GM15510 (cell line): ENCODE results near the gene KRT77.

Experiments
- POLR2A ChIP-seq: IDR thresholded peaks from 3 replicates; pipeline ENCODE4 v1.6.1; 2011; ENCODE audit warnings: borderline replicate concordance; ENCODE audit not compliant: insufficient read length; ENCODE audit errors: extremely low read depth

The KRT77 gene

GRCh38 chr12:52703424-52703823 is at the start of gene KRT77:
Gene KRT77, minus strand, starts transcription at chr12:52703524. Its CDS starts 90 bp downstream, at chr12:52703434.
- no peak for TF ChIP-seq POLR2A

DNA sequence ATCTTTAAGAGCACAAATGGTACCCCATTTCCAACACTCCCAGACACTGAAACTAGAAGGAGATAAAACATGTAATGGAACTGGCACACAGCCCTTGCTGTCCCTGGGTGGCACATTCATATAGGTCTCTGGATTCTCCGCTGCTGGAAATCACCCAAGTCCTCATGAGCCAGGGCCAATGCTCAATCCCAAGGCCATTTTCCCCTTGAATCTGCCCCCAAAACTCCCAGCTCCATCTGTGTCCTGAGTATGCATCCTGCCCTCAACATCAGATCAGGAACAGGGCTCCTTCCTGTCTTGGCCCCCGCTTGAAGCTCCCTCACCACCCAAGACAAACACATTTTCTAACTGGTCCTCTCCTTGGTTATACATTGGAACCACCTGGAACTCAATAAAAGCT is 49.2 kb upstream of the KRT77 start:
- TF ChIP-seq POLR2A = no peak

GRCh38 chr12:52751795-52752194 is 48.5 kb upstream of the KRT77 start:
- no peak for TF ChIP-seq POLR2A

- no peak for TF ChIP-seq POLR2A
Observed at GRCh38 chr12:52749827-52750226, 46.5 kb upstream of the KRT77 start.

- TF ChIP-seq POLR2A = no peak
Observed at GRCh38 chr12:52748578-52748977, 45.3 kb upstream of the KRT77 start.

DNA sequence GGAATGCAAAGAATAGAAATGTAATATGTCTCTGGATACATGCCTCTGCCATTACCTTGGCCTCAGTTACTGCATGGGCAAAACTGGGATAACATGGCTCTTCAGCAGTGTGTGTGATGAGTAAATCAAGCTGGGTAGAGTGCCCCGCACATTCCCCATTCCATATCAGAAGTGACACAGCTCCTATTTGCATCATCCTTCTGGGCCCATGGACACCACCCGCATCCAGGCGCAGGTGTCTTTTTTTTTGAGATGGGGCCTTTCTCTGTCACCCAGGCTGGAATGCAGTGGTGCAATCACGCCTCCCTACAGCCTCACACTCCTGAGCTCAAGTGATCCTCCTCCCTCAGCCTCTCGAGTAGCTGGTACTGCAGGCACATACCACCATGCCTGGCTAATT is 42.2 kb upstream of the KRT77 start:
- TF ChIP-seq POLR2A = no peak

DNA sequence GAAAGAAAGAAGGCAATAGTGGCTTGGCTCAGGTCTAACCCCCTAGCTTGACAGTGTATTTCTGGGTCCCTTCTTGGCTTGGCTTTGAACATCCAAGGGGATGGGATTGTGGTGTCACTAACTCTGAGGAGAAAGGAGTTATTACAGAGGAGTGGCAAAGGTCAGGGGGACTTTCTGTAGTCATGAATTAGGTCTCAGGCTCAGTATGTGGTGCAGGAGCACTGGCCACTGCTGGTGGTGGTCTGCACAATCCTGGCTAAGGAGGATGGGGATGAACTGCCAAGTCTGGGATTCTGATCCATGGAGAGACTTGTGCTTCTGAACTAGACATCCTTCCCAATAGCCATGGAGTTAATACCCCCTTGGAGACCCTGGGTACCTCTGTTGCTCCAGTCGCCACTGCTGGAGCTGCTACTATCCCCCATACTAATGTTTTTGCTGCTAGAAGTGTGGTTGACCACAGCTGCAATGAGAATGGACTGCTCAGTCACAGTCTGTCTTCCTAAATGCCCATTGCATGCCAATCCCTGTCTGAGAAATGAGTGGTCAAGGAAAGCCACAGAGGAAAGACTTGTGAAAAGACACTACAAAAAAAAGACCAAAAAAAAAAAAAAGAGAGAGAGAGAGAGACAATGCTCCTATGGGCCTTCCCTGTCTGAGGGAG is 41.3 kb upstream of the KRT77 start:
- TF ChIP-seq POLR2A = no peak

GRCh38 chr12:52742822-52743457 is 39.6 kb upstream of the KRT77 start:
- TF ChIP-seq POLR2A = no peak

GRCh38 chr12:52742196-52742580 is 38.9 kb upstream of the KRT77 start:
- no peak for TF ChIP-seq POLR2A

GRCh38 chr12:52741375-52742195 is 38.3 kb upstream of the KRT77 start:
- no peak for TF ChIP-seq POLR2A

GRCh38 chr12:52740584-52740983 is 37.3 kb upstream of the KRT77 start:
- no peak for TF ChIP-seq POLR2A

- TF ChIP-seq POLR2A = no peak
Observed at GRCh38 chr12:52739963-52740362, 36.6 kb upstream of the KRT77 start.

- no peak for TF ChIP-seq POLR2A
Observed at GRCh38 chr12:52735816-52736632, 32.7 kb upstream of the KRT77 start.

- no peak for TF ChIP-seq POLR2A
Observed at GRCh38 chr12:52735106-52735505, 31.8 kb upstream of the KRT77 start.

DNA sequence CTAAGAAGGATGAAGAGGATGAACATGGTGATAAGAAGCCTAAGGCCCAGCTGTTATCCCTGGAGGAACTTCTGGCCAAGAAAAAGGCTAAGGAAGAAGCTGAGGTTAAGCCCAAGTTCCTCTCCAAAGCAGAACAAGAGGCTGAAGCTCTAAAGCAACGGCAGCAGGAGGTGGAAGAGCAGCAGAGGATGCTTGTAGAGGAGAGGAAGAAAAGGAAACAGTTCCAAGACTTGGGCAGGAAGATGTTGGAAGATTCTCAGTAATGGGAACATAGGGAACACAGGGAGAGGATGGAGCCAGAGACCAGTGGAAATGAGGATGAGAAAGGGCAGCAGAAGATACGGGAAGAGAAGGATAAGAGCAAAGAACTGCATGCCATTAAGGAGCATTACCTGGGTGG is 27.5 kb upstream of the KRT77 start:
- no peak for TF ChIP-seq POLR2A

DNA sequence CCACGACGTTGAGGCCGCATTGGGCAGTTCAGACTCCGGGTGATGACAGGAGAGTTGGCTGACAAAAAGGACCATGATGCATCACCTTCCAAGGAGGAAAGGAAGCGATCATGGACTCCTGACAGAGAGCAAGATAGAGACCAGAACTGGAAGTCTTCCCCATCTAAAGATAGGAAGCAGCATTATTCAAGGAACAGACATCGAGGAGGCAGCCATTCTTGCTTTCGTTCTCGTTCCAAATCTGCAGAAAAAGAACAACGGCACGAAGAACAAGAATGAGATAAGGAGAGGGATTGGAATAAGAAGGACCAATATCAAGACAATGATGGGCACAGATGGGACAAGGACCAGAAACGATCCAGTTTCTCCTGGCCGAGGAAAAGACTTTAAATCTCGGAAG is 27.1 kb upstream of the KRT77 start:
- no peak for TF ChIP-seq POLR2A

DNA sequence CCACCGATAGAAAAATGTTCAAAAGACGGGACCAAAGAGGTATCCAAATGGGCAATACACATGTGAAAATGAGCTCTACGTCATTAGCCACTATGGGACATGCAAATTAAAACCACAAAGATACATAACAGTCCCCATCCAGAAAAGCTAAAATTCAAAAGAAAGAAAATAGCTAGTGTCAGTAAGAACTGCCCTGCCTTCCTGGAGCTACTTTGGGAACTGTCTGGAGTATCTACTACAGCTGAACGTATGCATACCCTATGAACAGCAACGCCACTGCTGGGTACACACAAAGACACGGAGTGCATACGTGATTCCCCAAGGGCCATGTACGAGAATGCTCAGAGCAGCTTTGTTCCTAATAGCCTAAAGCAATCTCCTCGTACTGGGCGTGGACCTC is 25.8 kb upstream of the KRT77 start:
- no peak for TF ChIP-seq POLR2A
